Astrocyte of the spinal cord (primary cell): ENCODE measurements around the gene SUGCT.

Source experiments
- DNase-seq: peaks from one replicate; pipeline ENCODE4 v3.0.0; 2011; ENCODE audit warnings: low read depth, low spot score
- H3K4me3 ChIP-seq: 2 replicates; pipeline ENCODE4 v1.5.1; 2011; ENCODE audit warnings: low read depth, mild to moderate bottlenecking, low read length, moderate library complexity
- in situ Hi-C: cut with HindIII; loops from 2 replicates; pipeline ENCODE4 v1.10.0; 2017; ENCODE audit warnings: low sequenced_read_pairs
- TF ChIP-seq, protein P1 (sequence below): IDR thresholded peaks from 2 replicates; pipeline ENCODE4 v1.5.1; 2012; ENCODE audit warnings: low read depth, mild to moderate bottlenecking, low read length, inconsistent platforms

The SUGCT gene

GRCh38 chr7:40419806-40420205 is 285.0 kb downstream of the SUGCT start:
- TF ChIP-seq, protein P1, sequence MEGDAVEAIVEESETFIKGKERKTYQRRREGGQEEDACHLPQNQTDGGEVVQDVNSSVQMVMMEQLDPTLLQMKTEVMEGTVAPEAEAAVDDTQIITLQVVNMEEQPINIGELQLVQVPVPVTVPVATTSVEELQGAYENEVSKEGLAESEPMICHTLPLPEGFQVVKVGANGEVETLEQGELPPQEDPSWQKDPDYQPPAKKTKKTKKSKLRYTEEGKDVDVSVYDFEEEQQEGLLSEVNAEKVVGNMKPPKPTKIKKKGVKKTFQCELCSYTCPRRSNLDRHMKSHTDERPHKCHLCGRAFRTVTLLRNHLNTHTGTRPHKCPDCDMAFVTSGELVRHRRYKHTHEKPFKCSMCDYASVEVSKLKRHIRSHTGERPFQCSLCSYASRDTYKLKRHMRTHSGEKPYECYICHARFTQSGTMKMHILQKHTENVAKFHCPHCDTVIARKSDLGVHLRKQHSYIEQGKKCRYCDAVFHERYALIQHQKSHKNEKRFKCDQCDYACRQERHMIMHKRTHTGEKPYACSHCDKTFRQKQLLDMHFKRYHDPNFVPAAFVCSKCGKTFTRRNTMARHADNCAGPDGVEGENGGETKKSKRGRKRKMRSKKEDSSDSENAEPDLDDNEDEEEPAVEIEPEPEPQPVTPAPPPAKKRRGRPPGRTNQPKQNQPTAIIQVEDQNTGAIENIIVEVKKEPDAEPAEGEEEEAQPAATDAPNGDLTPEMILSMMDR = no peak
- in situ Hi-C loops = no loop called here
- no peak overlapping the region for H3K4me3 ChIP-seq
- no peak for DNase-seq

DNA sequence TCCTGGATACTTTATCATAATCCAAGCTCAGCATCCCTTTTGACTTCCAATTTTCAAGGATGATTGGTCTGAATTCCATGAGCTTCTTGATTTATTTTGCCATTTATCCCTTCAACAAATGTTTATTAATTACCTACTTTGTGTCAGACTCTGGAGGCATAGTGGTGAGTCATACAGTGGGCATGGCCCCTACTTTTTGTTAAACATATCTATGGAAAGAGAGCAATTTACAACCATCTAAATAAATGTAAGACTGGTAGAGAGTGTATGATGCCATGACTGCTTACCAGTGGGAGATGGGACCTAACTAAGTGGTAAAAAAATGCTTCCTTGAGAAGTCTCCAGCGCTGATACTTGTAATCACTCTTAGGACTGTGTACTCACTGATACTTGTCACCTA is 286.6 kb downstream of the SUGCT start:
- no peak for DNase-seq
- TF ChIP-seq, protein P1 = no peak
- no peak overlapping the region for H3K4me3 ChIP-seq
- in situ Hi-C loops = no loop called here

GRCh38 chr7:40425696-40426095 is 290.9 kb downstream of the SUGCT start:
- DNase-seq = no peak
- in situ Hi-C loops = no loop called here
- H3K4me3 ChIP-seq = no peak overlapping the region
- TF ChIP-seq, protein P1 = no peak

- DNase-seq = no peak
- TF ChIP-seq, protein P1 = no peak
- in situ Hi-C loops = no loop called here
- H3K4me3 ChIP-seq = no peak overlapping the region
These were observed 293.6 kb downstream of the SUGCT start for GRCh38 chr7:40428421-40428820.

DNA sequence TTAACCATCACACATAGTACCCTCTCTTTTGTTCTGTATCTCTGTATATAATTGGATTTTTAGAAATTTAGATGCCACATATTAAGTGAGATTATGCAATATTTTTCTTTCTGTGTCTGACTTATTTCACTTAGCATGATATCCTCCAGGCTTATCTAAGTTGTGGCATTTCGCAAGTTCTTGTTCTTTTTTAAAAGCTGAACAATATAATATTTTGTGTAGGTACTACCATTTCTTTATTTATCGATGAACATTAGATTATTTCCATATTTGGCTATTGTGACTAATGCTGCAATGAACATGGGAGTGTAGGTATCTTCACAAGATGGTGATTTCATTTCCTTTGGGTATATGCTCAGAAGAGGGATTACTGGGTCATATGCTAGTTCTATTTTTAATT is 295.0 kb downstream of the SUGCT start:
- no peak overlapping the region for H3K4me3 ChIP-seq
- no peak for DNase-seq
- in situ Hi-C loops = no loop called here
- TF ChIP-seq, protein P1 = no peak

DNA sequence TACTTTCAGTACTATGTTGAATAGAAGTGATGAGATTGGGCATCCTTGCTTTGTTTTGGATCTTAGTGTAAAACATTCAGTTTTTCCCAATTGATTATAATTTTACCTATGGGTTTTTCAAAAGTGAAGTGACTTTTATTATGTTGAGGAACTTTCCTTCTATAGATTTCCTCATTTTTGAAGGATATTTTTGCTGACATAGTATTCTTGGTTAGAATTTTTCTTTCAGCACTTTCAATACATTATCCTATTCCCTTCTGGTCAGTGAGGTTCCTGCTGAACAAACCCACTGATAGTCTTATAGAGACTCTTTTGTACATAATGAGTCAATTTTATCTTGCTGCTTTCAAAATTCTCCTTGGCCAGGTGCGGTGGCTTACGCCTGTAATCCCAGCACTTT is 297.2 kb downstream of the SUGCT start:
- H3K4me3 ChIP-seq = no peak overlapping the region
- in situ Hi-C loops = no loop called here
- DNase-seq = no peak
- TF ChIP-seq, protein P1 = no peak

DNA sequence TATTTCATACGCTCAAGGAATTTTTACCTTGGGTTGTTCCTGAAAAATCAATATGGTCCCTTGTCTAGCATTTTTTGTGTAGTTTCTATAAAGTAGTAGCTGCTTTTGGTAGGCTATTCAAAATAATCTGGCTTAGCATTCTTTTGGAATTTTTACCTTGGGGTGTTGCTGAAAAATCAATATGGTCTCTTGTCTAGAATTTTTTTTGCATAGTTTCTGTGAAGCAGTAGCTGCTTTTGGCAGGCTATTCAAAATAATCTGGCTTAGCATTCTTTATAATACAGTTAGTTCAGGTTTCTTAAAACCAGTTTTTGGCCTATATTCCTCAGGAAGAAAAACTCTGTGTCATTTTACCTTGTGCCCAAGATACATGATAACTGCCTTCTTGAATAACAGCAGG is 301.9 kb downstream of the SUGCT start:
- no peak for DNase-seq
- in situ Hi-C loops = no loop called here
- no peak overlapping the region for H3K4me3 ChIP-seq
- TF ChIP-seq, protein P1 = no peak
